MM.1S (cell line): ENCODE measurements around the gene GATM.

Experiments used
- DNase-seq: peaks from one replicate; pipeline ENCODE4 v3.0.0-alpha.2; 2015
- H2AFZ ChIP-seq: fragments of 300-600 bp; sonication (generic); 2 replicates; pipeline ENCODE4 v1.6.0; 2016; ENCODE audit warnings: antibody characterized with exemption, low read length
- H3F3A ChIP-seq: fragments of 300-600 bp; sonication (generic); 2 replicates; pipeline ENCODE4 v1.6.1; 2016; ENCODE audit warnings: mild to moderate bottlenecking, antibody characterized with exemption, low read length, moderate library complexity, mixed read lengths; ENCODE audit not compliant: insufficient read depth
- H3K27ac ChIP-seq: fragments of 300-600 bp; sonication (generic); 2 replicates; pipeline ENCODE4 v1.5.1; 2016; ENCODE audit warnings: mild to moderate bottlenecking, low read length
- H3K27me3 ChIP-seq: fragments of 300-600 bp; sonication (generic); replicated peaks from 2 replicates; pipeline ENCODE4 v1.6.0; 2016; ENCODE audit warnings: low read length; ENCODE audit not compliant: insufficient read depth
- H3K36me3 ChIP-seq: fragments of 300-600 bp; sonication (generic); replicated peaks from 2 replicates; pipeline ENCODE4 v1.6.1; 2016; ENCODE audit warnings: mild to moderate bottlenecking, low read length, mixed read lengths; ENCODE audit not compliant: insufficient read depth
- H3K4me1 ChIP-seq: fragments of 300-600 bp; sonication (generic); 2 replicates; pipeline ENCODE4 v1.6.1; 2016; ENCODE audit warnings: low read length, mixed read lengths
- H3K4me2 ChIP-seq: fragments of 300-600 bp; sonication (generic); 2 replicates; pipeline ENCODE4 v1.6.0; 2016; ENCODE audit warnings: low read depth, low read length
- H3K4me3 ChIP-seq: fragments of 300-600 bp; sonication (generic); 2 replicates; pipeline ENCODE4 v1.5.1; 2016; ENCODE audit warnings: low read length, mixed read lengths
- H3K79me2 ChIP-seq: fragments of 300-600 bp; sonication (generic); 2 replicates; pipeline ENCODE4 v1.6.1; 2016; ENCODE audit warnings: mixed run types, low read length, mixed read lengths
- H3K9ac ChIP-seq: fragments of 300-600 bp; sonication (generic); 2 replicates; pipeline ENCODE4 v1.6.1; 2016; ENCODE audit warnings: low read length, mixed read lengths
- H3K9me2 ChIP-seq: fragments of 300-600 bp; sonication (generic); replicated peaks from 2 replicates; pipeline ENCODE4 v1.6.1; 2016; ENCODE audit warnings: mild to moderate bottlenecking, low read length, mixed read lengths; ENCODE audit not compliant: insufficient read depth
- H3K9me3 ChIP-seq: fragments of 300-600 bp; sonication (generic); replicated peaks from 2 replicates; pipeline ENCODE4 v1.6.1; 2016; ENCODE audit warnings: mild to moderate bottlenecking, low read length, mixed read lengths; ENCODE audit not compliant: insufficient read depth
- H4K20me1 ChIP-seq: fragments of 300-600 bp; sonication (generic); 2 replicates; pipeline ENCODE4 v1.6.1; 2016; ENCODE audit warnings: mild to moderate bottlenecking, low read length, moderate library complexity, mixed read lengths; ENCODE audit not compliant: insufficient read depth
- CTCF ChIP-seq: fragments of 300-600 bp; sonication (generic); IDR thresholded peaks from 2 replicates; pipeline ENCODE4 v1.5.1; 2016; ENCODE audit warnings: antibody characterized with exemption, low read length, mixed read lengths
- EZH2 ChIP-seq: fragments of 300-600 bp; sonication (generic); optimal IDR thresholded peaks from 2 replicates; pipeline ENCODE3; 2017; ENCODE audit warnings: low read depth, mild to moderate bottlenecking, antibody characterized with exemption, low read length, mixed read lengths
- EZH2phosphoT487 ChIP-seq: fragments of 300-600 bp; sonication (generic); IDR thresholded peaks from 2 replicates; pipeline ENCODE4 v1.6.1; 2018; ENCODE audit warnings: antibody characterized with exemption, low read length

GATM gene

DNA sequence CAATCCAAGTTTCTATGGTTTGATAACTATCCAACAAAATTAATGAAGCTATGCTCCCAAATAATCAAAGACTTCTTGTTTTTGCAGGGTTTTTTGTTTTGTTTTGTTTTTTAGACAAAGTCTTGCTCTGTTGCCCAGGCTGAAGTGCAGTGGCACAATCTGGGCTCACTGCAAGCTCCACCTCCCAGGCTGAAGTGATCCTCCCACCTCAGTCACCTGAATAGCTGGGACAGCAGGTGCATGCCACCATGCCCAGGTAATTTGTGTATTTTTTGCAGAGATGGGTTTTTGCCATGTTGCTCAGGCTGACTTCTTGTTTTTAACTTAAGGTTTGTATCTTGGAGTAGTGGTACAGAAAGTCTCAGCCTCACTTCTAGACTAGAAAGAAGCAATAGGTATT, 11.0 kb upstream of the GATM start:
- Histone ChIP-seq H3K4me3 (no peak overlapping the region), H3K27me3 (no peaks in the 10 kb centered on the region), H3K36me3 (no peaks in the 10 kb centered on the region), H3K9ac (no peak overlapping the region), H4K20me1 (no peaks in the 10 kb centered on the region), H3K79me2 (no peaks in the 10 kb centered on the region), H3F3A (0 out of 2 replicates have a peak, but pooled peaks cover 5% of the 10 kb centered on the region), H3K9me3 (no peaks in the 10 kb centered on the region), H3K4me1 (peaks cover 15% of the 10 kb centered on the region), H3K9me2 (no peaks in the 10 kb centered on the region), H2AFZ (no peak overlapping the region), H3K4me2 (no peak overlapping the region), H3K27ac (no peak overlapping the region)
- TF ChIP-seq EZH2phosphoT487 (no peak), EZH2 (no peak), CTCF (no peak)
- DNase-seq, result no peak

DNA sequence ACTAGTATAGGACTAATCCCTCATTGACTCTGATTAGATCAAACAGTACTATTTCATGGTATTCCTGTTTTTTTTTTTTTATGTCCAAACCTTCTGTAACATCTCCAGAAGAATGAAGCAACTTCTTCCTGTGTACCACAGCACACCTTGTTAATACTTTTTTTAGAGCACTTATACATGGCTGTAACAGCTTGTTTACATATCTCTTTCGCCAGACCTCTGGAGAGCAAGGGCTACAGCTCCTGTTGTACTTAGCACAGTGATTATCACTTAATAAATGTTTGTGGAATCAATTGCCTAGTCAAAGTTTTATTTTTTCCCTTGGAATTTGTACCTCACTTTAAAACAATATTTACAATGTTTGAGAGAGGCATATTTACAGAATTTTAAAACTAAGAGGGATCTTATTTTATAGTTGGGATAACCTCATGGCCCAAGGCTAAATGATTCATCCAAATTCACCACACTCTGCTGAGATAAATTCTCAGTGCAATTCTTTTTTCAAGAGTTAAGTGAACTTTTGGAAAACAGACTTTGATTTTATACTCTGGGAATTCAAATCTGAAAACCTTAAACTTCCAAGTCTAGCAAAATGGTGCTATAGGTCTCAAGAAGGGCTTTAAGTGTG, 9.2 kb upstream of the GATM start:
- no peak for TF ChIP-seq CTCF
- TF ChIP-seq EZH2, result no peak
- no peak for TF ChIP-seq EZH2phosphoT487
- Histone ChIP-seq H3K27me3 (no peaks in the 10 kb centered on the region), H3K4me1 (peaks cover 13% of the 10 kb centered on the region), H3K9me3 (no peaks in the 10 kb centered on the region), H3K27ac (no peak overlapping the region), H3K9me2 (no peaks in the 10 kb centered on the region), H3K36me3 (no peaks in the 10 kb centered on the region), H4K20me1 (no peaks in the 10 kb centered on the region), H3K4me2 (no peak overlapping the region), H3F3A (0 out of 2 replicates have a peak, but pooled peaks cover 1% of the 10 kb centered on the region), H3K4me3 (no peak overlapping the region), H3K79me2 (no peaks in the 10 kb centered on the region), H3K9ac (no peak overlapping the region), H2AFZ (no peak overlapping the region)
- DNase-seq, result no peak

DNA sequence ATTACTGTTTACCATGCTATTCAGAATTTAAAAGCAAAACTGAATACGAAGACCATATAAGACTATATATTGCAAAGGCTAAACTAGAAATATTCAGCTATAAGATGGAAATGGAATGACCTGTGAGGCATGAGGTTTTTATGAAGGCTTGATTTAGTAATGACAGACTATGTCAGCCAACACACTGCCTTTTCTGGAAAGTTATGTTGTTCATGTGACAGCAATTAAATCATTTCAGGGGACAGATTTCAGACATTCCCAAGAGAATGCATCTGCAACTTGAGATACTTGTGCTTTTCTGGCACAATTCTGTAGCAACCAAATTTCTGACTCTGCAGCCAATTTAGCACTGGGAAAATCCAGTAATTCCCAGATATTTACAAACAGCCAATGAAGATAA, 8.6 kb upstream of the GATM start:
- Histone ChIP-seq H3K79me2 (no peaks in the 10 kb centered on the region), H3K9me3 (no peaks in the 10 kb centered on the region), H3K4me2 (no peak overlapping the region), H3K36me3 (no peaks in the 10 kb centered on the region), H2AFZ (no peak overlapping the region), H3K27ac (no peak overlapping the region), H3K27me3 (no peaks in the 10 kb centered on the region), H3K4me3 (no peak overlapping the region), H4K20me1 (no peaks in the 10 kb centered on the region), H3K9ac (no peak overlapping the region), H3K4me1 (peaks cover 7% of the 10 kb centered on the region; the same call in 1 of the 2 replicates), H3F3A (no peaks in the 10 kb centered on the region), H3K9me2 (no peaks in the 10 kb centered on the region)
- DNase-seq, result no peak
- TF ChIP-seq EZH2 (no peak), EZH2phosphoT487 (no peak), CTCF (no peak)
